ENCODE measurements around the gene CD48.
"Not testable (repeated sequence)": the region's sequence is repeated elsewhere in the genome, so short reads cannot be mapped to it uniquely, and the experiment has no call there.

The CD48 gene

DNA sequence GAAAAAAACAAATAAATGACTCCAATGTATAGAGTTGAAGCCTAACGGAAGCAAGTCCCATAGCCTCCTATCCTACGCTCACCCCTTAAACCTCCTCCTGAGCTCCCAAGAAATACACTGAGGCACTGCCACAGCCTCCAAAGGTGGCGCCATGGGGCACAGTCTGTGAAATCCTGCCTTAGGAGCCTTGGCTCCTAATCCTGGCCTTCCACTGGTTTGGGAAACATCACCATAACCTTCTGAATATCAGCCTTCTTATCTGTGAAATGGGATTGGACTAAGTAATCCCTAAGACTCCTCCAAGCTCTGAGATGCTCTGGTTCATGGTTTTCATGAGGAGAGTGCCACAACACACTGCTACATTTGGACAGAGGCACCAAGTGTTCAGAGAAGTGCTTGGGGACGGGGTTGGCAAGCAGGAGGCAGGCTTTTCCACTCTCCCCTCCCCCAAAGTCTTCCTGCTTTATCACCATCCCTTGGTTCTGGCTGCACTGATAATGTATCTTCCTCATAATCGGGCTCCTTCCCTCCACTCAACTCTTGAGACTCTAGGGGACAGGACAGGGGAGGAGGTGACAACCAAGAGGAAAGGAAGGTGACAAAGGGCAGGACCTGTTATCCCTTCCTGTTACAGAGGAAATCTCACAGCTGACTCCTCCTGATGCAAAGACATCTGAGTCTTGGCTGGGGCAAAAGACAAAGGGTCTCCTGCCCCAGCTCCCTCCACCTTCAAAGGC is 30.2 kb upstream of the CD48 start:
- DNase-seq = no peak

DNA sequence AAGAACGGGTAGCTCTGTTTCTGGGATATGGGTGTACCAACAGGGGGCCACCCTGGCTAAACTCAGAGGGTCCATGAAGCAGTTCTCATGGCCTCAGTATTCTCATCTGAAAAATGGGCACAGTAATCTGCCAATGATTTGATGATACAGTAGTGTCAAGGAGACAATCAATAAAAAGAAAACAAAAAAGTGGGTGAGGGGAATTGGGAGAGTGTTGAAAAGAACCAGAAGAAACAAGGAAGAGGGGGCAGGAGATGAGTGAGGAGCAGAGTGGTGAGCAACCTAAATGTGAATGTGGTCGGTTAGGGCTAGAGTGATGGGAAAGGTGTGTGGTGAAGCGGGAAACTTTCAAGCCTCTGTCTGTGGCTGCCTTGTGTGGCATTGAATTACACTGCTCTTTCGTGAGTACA is 29.5 kb upstream of the CD48 start:
- DNase-seq = no peak

DNA sequence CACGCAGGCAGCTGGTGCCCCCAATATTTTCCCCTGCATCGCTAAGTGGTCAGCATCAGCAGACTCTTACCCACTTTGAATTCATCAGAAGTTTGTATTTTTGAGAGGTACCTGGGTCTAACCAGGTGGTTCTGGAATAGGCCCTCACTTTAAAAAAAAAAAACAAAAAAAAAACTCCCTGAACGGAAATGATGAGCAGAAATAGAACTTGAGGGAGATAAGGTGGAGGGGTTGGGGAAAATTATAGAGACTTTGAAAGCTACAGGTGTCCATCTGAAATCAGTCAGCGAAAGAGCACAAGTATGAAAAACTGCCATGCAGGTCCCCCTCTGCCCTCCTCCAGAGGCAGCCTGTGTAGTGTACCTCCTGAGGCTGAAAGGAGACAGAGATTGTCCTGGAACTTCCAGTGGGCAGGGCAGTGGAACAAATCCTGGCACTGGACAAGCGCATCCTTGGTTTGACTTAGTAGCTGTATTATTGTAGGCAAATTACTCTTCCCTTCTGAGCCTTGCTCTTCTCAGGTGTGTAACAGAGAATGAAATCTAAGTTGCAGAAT is 28.6 kb upstream of the CD48 start:
- DNase-seq = no peak

DNA sequence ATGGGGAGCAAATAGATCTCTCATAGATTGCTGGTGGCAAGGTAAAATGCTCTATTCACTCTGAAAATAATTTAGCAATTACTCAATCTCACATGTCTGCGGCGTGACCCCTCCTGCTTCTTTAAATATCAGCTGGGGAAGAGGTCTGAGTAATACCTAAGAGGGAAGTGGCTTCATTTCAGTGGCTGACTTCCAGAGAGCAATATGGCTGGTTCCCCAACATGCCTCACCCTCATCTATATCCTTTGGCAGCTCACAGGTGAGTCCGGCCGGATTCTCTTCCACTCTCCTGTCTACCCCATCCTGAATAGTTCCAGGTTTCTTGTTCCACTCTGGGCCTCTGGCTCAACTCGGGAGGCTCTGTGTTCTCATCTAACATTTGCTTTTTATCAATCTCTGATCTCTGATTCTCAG is 27.5 kb upstream of the CD48 start, which contains the start of gene SLAMF7:
Gene SLAMF7 (plus strand): TSS at position 150 of the 414 bp plus-strand sequence. CDS start 55 bp downstream, at position 205.
- DNase-seq = no peak

DNA sequence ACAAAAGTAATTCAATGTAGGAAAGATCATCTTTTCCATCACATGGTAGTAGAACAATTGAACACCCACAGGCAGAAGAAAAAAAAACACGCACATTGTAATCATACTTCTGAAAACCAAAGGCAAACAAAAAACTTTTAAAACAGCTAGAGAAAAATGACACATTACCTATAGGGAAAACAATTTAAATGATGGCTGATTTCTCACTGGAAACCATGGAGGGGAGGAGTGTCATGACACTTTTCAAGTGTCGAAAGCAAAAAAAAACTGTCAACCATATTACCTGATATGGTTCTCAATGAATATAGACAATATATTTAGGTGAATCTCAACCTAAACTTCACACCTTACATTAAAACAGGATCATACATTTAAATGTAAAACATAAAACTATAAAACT is 26.6 kb upstream of the CD48 start:
- DNase-seq = no peak

DNA sequence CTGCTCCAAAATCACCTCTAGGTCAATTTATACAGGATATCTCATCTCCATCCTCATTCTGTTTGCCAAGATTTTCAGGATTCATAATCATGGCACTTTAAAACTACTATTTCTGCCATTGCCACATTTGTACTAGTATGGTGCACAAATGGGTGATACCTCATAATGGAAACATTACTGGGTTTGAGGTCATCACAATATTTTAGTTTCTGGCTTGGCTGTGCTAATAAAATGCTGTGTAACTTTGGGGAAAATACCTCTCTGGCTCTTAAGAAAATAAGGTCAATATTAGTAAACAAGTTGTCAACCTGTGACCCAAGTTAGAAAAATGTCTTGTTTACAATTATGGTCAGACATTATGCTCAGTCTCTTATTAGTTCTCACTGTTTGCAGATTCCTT is 22.7 kb upstream of the CD48 start:
- no peak for DNase-seq

DNA sequence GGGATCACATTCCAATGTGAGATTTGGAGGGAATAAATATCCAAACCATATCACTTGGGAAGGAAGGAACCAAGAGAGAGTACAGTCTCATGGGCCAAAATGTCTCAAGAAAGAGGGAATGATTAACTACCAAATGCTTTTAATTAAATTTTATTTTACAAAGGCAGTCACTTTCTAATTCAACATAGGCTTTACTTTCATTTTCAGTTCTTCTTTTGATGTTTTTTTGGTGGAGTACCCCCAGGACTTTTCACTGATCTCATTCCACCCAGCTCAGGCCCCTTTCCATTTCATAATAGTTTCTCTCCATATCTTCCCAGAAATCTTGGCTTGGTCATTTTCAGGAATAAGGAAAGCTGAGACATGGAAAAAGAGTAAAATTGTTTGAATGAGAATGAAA is 22.3 kb upstream of the CD48 start:
- DNase-seq = no peak

DNA sequence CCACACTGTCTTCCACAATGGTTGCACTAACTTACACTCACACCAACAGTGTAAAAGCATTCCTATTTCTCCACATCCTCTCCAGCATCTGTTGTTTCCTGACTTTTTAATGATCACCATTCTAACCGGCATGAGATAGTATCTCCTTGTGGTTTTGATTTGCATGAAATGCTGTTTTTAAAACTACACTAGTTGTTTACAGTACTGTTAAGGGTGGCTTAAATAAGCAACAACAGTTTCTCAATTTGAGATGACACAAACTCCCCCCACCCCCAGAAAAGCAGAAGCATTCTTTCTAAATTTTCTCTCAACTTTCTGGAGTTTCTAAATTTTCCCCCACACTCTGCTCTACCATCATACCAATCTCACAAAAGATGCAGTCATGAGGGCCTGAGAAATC is 20.4 kb upstream of the CD48 start:
- no peak for DNase-seq

DNA sequence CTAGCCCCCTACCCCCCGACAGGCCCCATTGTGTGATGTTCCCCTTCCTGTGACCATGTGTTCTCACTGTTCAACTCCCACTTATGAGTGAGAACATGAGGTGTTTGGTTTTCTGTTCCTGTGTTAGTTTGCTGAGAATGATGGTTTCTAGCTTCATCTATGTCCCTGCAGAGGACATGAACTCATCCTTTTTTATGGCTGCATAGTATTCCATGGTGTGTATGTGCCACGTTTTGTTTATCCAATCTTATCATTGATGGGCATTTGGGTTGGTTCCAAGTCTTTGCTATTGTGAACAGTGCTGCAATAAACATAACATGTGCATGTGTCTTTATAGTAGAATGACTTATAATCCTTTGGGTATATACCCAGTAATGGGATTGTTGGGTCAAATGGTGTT is 19.9 kb upstream of the CD48 start:
- DNase-seq = not testable (repeated sequence)

DNA sequence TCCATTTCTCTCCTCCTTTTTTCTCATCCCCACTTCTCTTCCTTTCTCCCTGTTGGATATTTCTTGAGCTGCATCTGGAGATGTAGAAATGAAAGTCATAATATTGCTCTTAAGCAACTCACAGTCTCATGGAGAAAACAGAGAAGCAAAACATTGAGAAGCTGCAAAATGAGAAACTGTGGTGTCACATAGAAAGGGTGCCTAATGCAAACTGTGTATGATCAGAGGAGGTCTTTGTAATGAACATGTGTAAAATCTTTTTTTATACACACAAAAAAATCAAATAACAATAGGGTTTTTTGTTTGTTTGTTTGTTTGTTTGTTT is 15.7 kb upstream of the CD48 start:
- DNase-seq = no peak

DNA sequence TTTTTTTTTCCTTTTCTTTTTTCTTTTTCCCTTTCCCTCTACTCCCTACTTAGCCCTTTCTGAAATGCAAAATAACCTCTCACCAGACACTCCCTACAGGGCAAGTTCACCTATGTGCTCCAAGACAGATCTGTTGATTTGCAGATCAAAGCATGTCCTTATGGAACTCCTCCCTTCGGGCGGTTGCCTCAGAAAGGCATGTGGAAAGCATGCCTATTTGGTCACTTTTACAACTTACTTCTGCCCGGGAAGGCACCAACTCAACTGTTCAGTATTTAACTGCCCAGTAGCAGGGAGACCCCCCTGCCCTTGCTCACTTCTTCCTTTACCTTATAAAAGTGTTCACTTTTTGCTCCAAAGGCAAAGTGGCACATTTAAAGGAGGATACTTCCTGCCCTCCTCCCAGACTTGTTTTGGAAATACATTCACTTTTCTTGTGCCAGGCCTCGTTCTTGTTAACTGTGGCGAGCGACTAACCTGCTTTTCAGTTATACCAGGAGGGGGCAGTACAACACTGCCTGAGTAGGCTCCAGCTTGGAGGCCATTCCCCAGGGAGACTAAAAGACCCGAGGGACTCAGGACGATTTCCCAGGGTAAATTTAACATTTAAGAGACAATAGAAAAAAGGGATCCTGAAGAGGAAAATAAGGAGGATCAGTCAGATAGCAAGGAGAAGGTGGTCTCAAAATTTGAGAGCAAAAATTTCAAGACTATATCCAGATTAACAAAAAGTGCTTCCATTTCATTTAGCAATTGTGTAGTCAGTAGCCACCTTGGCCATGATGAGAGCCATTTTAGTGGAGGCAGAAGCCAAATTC is 15.1 kb upstream of the CD48 start:
- DNase-seq = peak; percentile 74

DNA sequence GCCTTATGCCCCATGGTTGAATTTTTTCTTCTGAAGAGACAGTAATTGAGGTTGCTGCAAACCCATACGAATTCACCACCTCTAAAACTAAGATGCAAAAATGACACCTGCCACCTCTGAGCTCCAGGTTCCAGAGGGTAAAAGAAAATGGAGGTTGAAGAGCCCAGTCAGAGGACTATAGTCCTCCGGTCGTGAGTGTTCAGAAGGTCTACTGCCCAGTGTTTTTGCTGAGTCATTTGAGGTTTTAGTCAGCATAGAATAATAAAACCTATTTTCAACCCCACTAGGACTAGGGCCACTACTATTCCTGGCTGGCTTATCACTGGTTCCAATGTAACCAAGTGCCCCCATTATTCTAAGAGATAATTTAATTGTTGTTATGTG is 14.5 kb upstream of the CD48 start:
- no peak for DNase-seq

DNA sequence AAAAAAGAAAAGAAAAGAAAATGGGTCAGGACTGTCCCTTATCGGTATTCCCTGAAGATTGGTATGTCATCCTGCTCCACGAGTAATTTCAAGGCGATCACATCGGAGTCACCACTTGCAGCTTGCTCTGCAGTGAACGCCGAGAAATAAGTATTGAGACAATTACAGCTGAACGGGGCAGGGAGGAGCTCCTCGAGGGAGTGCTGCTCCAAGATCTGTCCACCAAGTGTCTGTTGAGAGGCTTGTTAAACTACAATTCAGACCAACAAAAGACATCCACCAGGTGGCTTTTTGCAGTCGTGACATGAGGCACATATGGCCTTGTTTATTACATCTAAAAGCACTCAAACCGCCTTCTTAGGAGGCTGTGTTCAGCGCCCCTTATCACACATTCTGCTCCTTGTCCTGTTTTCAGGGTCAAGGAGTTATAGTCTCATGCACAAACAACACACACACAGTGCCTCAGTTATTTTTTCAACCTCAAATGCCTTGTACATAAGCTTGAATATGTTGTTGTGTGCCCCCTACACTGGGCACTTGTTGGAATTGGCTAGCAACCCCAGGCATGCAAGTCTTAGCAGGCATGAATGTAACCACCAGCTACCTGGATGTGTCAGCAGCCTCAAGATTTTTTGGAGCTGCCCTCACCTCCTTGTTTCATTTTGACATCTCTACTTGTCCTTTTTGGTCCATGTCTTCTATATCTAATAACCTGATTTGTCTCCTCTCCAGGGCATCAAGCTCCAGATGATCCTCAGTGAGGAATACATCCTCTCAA is 13.0 kb upstream of the CD48 start:
- DNase-seq = no peak

DNA sequence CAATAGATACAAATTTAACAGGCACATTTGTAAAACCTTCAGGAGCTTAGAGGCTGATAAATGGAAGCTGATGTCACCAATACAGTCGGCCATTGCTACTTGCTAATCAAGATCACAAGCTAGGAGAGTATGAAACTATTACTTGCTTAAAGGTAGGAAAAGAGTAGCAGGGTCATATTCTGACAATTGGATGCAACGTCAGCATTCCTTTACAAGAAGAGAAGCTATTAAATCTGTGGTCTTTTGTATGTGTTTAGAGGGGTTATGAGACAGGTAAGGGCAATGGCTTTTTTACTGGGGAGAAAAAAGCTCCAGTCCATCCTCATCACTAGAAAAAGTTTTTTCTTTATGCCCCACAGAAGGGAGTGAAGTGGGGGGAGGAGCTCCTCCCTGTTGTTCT is 11.7 kb upstream of the CD48 start:
- no peak for DNase-seq

DNA sequence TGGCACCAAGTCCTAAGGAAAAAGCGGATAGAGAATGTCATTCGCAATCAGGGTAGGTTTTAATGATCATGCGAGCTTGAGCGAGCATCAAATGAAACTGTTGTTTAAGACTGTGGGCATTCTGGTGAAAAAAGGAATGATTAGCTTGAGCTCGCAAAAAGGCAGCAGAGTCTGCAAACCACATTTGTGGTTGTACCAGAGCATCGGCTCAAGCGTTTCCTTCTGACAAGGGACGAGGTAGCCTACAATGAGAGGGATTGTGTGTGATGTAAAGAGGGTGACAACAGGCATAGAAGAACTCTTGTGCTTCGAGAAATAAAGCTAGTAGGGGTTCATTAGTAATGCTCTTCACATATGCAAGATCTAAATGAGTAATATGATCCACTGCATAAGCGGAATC is 11.1 kb upstream of the CD48 start:
- no peak for DNase-seq

DNA sequence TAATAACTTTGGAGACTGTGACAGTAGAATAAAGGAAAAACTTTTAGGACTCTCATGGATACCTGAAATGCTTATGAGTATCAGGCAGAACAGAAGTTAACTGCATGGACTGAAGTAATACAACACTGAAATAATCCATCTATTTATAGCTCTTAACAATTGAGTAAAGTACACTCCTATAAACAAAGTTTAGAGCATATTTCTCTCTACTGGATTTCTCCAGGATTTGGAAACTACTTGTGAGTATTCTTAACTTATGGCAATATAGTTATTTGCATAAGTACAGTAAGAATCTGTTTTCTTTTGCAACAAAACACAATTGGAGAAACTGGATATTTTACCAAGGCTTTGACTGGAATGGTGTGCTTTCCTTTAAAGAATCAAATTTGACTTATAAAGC is 9.9 kb upstream of the CD48 start:
- DNase-seq = no peak

DNA sequence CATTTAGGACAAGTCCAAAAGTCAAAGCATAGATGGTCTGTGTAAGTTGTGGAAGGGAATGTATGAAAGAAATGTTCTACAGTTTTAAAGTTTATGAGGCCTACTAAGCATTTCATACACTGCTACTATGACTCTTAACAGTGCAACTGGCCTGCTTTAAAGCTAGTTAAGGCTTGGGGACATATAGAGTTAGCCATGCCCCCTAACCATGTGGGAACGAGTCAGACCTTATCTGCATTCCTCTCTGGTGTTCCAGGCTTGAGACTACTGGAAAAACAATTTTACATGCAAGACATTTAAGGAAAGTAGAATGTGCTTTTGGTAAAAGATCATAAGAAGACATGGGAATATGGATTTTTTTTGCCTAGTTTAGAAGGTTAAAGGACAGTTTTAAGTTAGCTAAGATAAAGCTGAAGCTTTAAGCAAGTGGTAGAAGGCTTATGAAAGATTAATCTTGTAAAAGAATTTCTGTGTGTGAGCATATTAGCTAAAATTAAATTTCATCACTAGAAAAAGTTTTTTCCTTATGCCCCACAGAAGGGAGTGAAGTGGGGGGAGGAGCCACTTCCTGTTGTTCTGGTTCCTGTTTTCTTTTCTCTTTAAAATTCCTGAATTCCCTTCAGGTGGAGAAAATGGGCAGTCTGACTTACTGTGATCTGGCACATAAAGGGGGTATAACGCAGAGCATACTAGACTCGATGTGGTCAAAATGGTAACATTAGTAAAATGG is 8.9 kb upstream of the CD48 start:
- DNase-seq = no peak

DNA sequence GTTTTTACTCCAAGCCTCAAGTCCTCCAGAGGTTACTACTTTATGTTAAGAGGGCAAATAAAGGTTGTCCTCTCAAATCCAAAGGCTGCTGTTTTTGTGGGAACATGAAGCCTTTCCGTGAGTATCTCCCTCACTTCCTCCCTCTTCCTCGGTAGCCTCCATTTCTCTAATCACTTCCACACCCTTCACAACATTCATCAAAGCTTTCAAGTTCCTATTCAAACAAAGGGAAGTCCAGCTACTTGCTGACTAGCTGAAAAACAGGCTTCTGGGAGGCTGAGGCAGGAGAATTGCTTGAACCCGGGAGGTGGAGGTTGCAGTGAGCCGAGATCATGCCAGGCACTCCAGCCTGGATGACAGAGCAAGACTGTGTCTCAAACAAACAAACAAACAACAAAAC is 6.6 kb upstream of the CD48 start:
- DNase-seq = no peak

DNA sequence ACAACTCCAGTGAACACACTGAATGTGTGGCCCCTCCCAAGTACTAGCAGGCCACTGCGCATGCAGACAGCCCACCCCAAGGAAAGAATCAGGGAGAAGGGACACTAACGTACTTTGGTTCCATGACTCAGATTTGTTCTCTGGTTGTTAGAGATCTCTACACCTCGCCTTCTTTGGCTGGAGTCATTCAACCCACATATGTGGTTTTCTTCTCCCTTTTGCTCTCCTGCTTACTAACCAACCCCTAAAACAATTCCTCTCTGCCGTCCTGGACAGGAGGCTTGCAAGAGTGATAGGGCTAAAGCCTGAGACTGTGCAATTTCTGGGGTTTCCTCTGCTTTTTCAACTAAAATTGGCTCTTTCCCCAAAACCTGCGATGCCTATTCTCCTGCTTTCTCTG is 5.7 kb upstream of the CD48 start:
- DNase-seq = no peak

DNA sequence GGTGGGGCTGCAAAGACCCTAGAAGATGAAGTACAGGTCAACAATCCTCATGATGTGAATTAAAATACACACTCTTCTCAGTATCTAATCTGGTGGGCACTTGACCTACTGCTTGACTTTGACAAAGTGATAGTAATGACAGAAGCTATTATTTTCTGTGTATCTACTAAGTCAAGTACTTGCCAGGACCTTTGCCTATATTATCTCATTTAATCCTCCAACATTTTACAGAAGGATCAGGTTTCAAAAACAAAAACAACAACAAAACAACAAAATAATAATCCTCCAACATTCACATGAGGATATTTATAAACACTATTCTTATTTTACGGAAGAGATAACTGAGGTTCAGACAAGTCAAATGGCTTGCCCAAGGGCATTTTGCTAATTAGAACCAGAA is 4.4 kb upstream of the CD48 start:
- no peak for DNase-seq

DNA sequence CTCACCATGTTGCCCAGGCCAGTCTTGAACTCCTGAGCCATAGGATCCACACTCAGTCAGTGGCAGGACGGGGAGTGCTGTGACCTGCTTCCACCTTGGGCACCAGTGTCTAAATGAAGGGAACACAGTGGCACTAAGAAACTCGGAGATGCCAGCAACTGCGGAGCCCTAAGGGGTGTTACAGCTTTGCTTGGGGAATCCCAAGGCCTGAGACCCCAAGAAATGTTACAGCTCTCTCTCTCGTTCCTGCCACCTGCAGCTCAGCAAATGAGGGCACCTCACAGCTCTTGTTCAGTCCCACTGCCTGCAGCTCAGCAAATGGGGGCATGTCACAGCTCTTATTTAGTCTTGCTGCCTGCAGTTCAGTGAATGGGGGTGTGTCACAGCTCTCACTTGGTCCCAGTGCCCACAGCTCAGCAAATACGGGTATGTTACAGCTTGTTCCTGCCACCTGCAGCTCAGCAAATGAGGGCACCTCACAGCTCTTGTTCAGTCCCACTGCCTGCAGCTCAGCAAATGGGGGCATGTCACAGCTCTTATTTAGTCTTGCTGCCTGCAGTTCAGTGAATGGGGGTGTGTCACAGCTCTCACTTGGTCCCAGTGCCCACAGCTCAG is 2.5 kb upstream of the CD48 start:
- not testable (repeated sequence) for DNase-seq

DNA sequence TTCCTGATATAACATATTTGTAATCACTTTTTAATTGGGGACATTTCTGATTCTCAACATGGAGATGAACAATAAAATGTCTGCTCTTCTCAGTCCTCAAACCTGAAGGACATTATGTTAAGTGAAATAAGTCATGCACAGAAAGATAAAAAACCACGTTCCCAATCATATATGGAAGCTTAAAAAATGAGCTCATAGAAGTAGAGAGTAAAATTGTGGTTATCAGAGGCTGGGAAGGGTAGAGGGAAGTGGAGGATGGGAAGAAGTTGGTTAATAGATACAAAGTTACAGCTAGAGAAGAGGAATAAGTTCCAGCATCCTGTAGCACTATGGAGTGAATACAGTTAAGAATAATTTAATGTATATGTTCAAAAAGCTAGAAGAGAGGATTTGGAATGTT is 1.5 kb upstream of the CD48 start:
- no peak for DNase-seq

Measured in NCI-H1694 treated with DMSO at 0.1 percent for 48 hours (cell line).